Astrocyte (in vitro differentiated cells and primary cell): ENCODE measurements around the gene RGSL1. TPM values are rescaled to one million over a fixed set of nuclear protein-coding genes. Genes with fewer than 3 reads are reported as not detected.
A peak's percentile ranks its signal among the peaks of the same experiment; 100 is the strongest.

ENCODE experiments used
- DNase-seq: peaks from one replicate; pipeline ENCODE4 v3.0.0-alpha.2; 2010; ENCODE audit warnings: low read depth
- FAIRE-seq: peaks from 2 replicates; lab custom pipeline; 2011; peaks lifted over from hg19 to GRCh38; lab: Jason Lieb, UNC
- H2AFZ ChIP-seq: 2 replicates; pipeline ENCODE4 v1.6.0; 2012; ENCODE audit warnings: low read depth, low read length, inconsistent platforms
- H3K27ac ChIP-seq: 2 replicates; pipeline ENCODE4 v1.5.1; 2011; ENCODE audit warnings: low read depth, low read length, inconsistent platforms
- H3K27me3 ChIP-seq: 2 replicates; pipeline ENCODE4 v1.6.0; 2011; ENCODE audit warnings: low read length, inconsistent platforms; ENCODE audit not compliant: insufficient read depth
- H3K36me3 ChIP-seq: 2 replicates; pipeline ENCODE4 v1.5.1; 2011; ENCODE audit warnings: low read length, inconsistent platforms; ENCODE audit not compliant: insufficient read depth
- H3K4me1 ChIP-seq: 2 replicates; pipeline ENCODE4 v1.5.1; 2011; ENCODE audit warnings: low read length, inconsistent platforms; ENCODE audit not compliant: insufficient read depth
- H3K4me2 ChIP-seq: 2 replicates; pipeline ENCODE4 v1.6.0; 2012; ENCODE audit warnings: low read length, inconsistent platforms
- H3K4me3 ChIP-seq: 2 replicates; pipeline ENCODE4 v1.5.1; 2011; ENCODE audit warnings: low read depth, mild to moderate bottlenecking, low read length, inconsistent platforms; ENCODE audit not compliant: insufficient read depth
- H3K79me2 ChIP-seq: 2 replicates; pipeline ENCODE4 v1.6.0; 2012; ENCODE audit warnings: mild to moderate bottlenecking, low read length, inconsistent platforms; ENCODE audit not compliant: insufficient read depth
- H3K9ac ChIP-seq: 2 replicates; pipeline ENCODE4 v1.6.0; 2012; ENCODE audit warnings: mild to moderate bottlenecking, low read length, inconsistent platforms
- H3K9me3 ChIP-seq: 2 replicates; pipeline ENCODE4 v1.5.1; 2012; ENCODE audit warnings: low read depth, mild to moderate bottlenecking, low read length, inconsistent platforms; ENCODE audit not compliant: insufficient read depth
- H4K20me1 ChIP-seq: 2 replicates; pipeline ENCODE4 v1.6.0; 2012; ENCODE audit warnings: low read length, inconsistent platforms; ENCODE audit not compliant: insufficient read depth
- H3K27ac Mint-ChIP-seq: one replicate; pipeline ENCODE4 v1.8.0; 2021; ENCODE audit warnings: mild to moderate bottlenecking, mixed read lengths; ENCODE audit not compliant: unreplicated experiment
- H3K27me3 Mint-ChIP-seq: one replicate; pipeline ENCODE4 v1.8.0; 2021; ENCODE audit warnings: low read depth, mixed read lengths; ENCODE audit not compliant: unreplicated experiment
- H3K36me3 Mint-ChIP-seq: one replicate; pipeline ENCODE4 v1.8.0; 2021; ENCODE audit warnings: low read depth, mixed read lengths; ENCODE audit not compliant: unreplicated experiment
- H3K4me1 Mint-ChIP-seq: one replicate; pipeline ENCODE4 v1.8.0; 2021; ENCODE audit warnings: low read depth, mixed read lengths; ENCODE audit not compliant: unreplicated experiment
- H3K4me3 Mint-ChIP-seq: one replicate; pipeline ENCODE4 v1.8.0; 2021; ENCODE audit warnings: mild to moderate bottlenecking, moderate library complexity, mixed read lengths; ENCODE audit not compliant: unreplicated experiment
- H3K9me3 Mint-ChIP-seq: one replicate; pipeline ENCODE4 v1.8.0; 2021; ENCODE audit warnings: mild to moderate bottlenecking, mixed read lengths; ENCODE audit not compliant: unreplicated experiment
- CTCF ChIP-seq: IDR thresholded peaks from 2 replicates; pipeline ENCODE4 v1.5.1; 2011; ENCODE audit warnings: low read depth, mild to moderate bottlenecking, inconsistent platforms, low read length, moderate library complexity; ENCODE audit not compliant: insufficient read depth
- EZH2 ChIP-seq: IDR thresholded peaks from 2 replicates; pipeline ENCODE4 v1.6.1; 2012; ENCODE audit warnings: mild to moderate bottlenecking, low read length, inconsistent platforms; ENCODE audit not compliant: insufficient read depth
- total RNA-seq: library from RNA; stranded (reverse); gene quantifications from 2 replicates; pipeline ENCODE4 v1.2.1, GENCODE V29; 2021

RGSL1 gene
- total RNA-seq, 1 donor from 2014 or later, result not detected

- no peak for TF ChIP-seq CTCF
- TF ChIP-seq EZH2, result no peak
- H3K9me3 ChIP-seq, result no peaks in the 10 kb centered on the region
- no peak overlapping the region for H3K27ac ChIP-seq
- H3K9ac ChIP-seq, result no peak overlapping the region
- no peak overlapping the region for H3K4me3 ChIP-seq
- Mint-ChIP-seq H3K36me3 (no peaks in the 10 kb centered on the region), H3K27me3 (no peaks in the 10 kb centered on the region), H3K9me3 (no peaks in the 10 kb centered on the region), H3K4me3 (peak overlapping the region; percentile 87), H3K4me1 (peaks cover 5% of the 10 kb centered on the region), H3K27ac (no peak overlapping the region)
- no peaks in the 10 kb centered on the region for H3K79me2 ChIP-seq
- H3K36me3 ChIP-seq, result no peaks in the 10 kb centered on the region
- peak overlapping the region; percentile 91 for H3K4me2 ChIP-seq
- H4K20me1 ChIP-seq, result no peaks in the 10 kb centered on the region
- H2AFZ ChIP-seq, result peak overlapping the region; percentile 92
- H3K27me3 ChIP-seq, result no peaks in the 10 kb centered on the region
- no peak for DNase-seq
- no peaks in the 10 kb centered on the region for H3K4me1 ChIP-seq
- no peak for FAIRE-seq
These were observed 139.6 kb downstream of the RGSL1 start for GRCh38 chr1:182589520-182589919.

- no peak overlapping the region for H3K27ac Mint-ChIP-seq
- H3K9ac ChIP-seq, result no peak overlapping the region
- H3K9me3 ChIP-seq, result no peaks in the 10 kb centered on the region
- no peaks in the 10 kb centered on the region for H3K9me3 Mint-ChIP-seq
- no peak overlapping the region for H3K4me3 ChIP-seq
- H3K4me1 ChIP-seq, result no peaks in the 10 kb centered on the region
- no peaks in the 10 kb centered on the region for H4K20me1 ChIP-seq
- DNase-seq, result no peak
- no peak overlapping the region for H3K4me2 ChIP-seq
- H3K36me3 ChIP-seq, result no peaks in the 10 kb centered on the region
- peaks cover 5% of the 10 kb centered on the region for H3K4me1 Mint-ChIP-seq
- H3K27ac ChIP-seq, result no peak overlapping the region
- TF ChIP-seq CTCF (no peak), EZH2 (no peak)
- H3K4me3 Mint-ChIP-seq, result no peak overlapping the region
- no peaks in the 10 kb centered on the region for H3K79me2 ChIP-seq
- no peaks in the 10 kb centered on the region for H3K36me3 Mint-ChIP-seq
- no peak for FAIRE-seq
- H3K27me3 Mint-ChIP-seq, result no peaks in the 10 kb centered on the region
- H3K27me3 ChIP-seq, result no peaks in the 10 kb centered on the region
- H2AFZ ChIP-seq, result no peak overlapping the region
These were observed 140.0 kb downstream of the RGSL1 start for GRCh38 chr1:182589931-182590330.

- H3K27me3 ChIP-seq, result no peaks in the 10 kb centered on the region
- H3K79me2 ChIP-seq, result no peaks in the 10 kb centered on the region
- peak; percentile 92 for TF ChIP-seq CTCF
- TF ChIP-seq EZH2, result no peak
- H3K27ac ChIP-seq, result no peak overlapping the region
- Mint-ChIP-seq H3K4me3 (no peak overlapping the region), H3K4me1 (no peaks in the 10 kb centered on the region), H3K36me3 (peaks cover 2% of the 10 kb centered on the region), H3K27ac (no peak overlapping the region), H3K27me3 (peaks cover 12% of the 10 kb centered on the region), H3K9me3 (no peaks in the 10 kb centered on the region)
- H3K36me3 ChIP-seq, result no peaks in the 10 kb centered on the region
- no peaks in the 10 kb centered on the region for H3K9me3 ChIP-seq
- H3K4me3 ChIP-seq, result no peak overlapping the region
- no peak for FAIRE-seq
- peak; percentile 49 for DNase-seq
- no peak overlapping the region for H3K4me2 ChIP-seq
- H3K9ac ChIP-seq, result no peak overlapping the region
- no peaks in the 10 kb centered on the region for H3K4me1 ChIP-seq
- no peak overlapping the region for H2AFZ ChIP-seq
- peaks cover 2% of the 10 kb centered on the region for H4K20me1 ChIP-seq
These were observed 145.8 kb downstream of the RGSL1 start for GRCh38 chr1:182595641-182596240.
